A549 (cell line): Measurements from ENCODE around the gene KCNQ5. TPM values are rescaled to one million over a fixed set of nuclear protein-coding genes. Genes with fewer than 3 reads are reported as not detected.
"Not testable (repeated sequence)": the region's sequence is repeated elsewhere in the genome, so short reads cannot be mapped to it uniquely, and the experiment has no call there.

Experiments used
- ATAC-seq, 2 experiments: fragments of 200-7000 bp in 1 of 2; fragments of >200 bp in 1 of 2; cut with Nextera tagmentation in 1 of 2; cut with Tn5 transposase in 1 of 2; 3 replicates each; pipeline versions ENCODE4 v1.8.0 to v1.9.1; 2018 to 2020; ENCODE audit warnings: mild to moderate bottlenecking in 1 of 2, moderate library complexity in 1 of 2
- CTCF ChIA-PET: fragments of 300-600 bp; sonication (Branson Sonifier 250); formaldehyde crosslinking; extraction: SDS; loops from one replicate; lab custom pipeline; 2021; ENCODE audit warnings: antibody characterized with exemption, inconsistent platforms; lab: Yijun Ruan, JAX
- POLR2A ChIA-PET: fragments of 350-600 bp; formaldehyde crosslinking; extraction: SDS; loops from one replicate; lab custom pipeline; 2021; ENCODE audit warnings: antibody characterized with exemption, inconsistent platforms; lab: Yijun Ruan, JAX
- DNase-seq, 2 experiments: peaks; one replicate each; pipeline versions ENCODE4 v3.0.0 to v3.0.0-alpha.2; 2011 to 2016; ENCODE audit warnings: low read depth in 1 of 2, low spot score in 1 of 2
- FAIRE-seq: peaks from 2 replicates; lab custom pipeline; 2011; peaks lifted over from hg19 to GRCh38; lab: Jason Lieb, UNC
- H3K27ac ChIP-seq, 2 experiments: fragments of >200 bp; sonication (Bioruptor Twin); formaldehyde crosslinking; 3 replicates each; pipeline ENCODE4 v1.5.1; 2016 to 2017
- H3K4me1 ChIP-seq: fragments of >200 bp; sonication (Bioruptor Twin); formaldehyde crosslinking; 3 replicates; pipeline ENCODE4 v1.6.1; 2016
- H3K4me2 ChIP-seq: fragments of >200 bp; sonication (Bioruptor Twin); formaldehyde crosslinking; 3 replicates; pipeline ENCODE4 v1.6.1; 2016
- H3K4me3 ChIP-seq: fragments of >200 bp; sonication (Bioruptor Twin); formaldehyde crosslinking; 3 replicates; pipeline ENCODE4 v1.5.1; 2016
- H3K9me3 ChIP-seq: fragments of >200 bp; sonication (Bioruptor Twin); formaldehyde crosslinking; 3 replicates; pipeline ENCODE4 v1.6.1; 2016
- CHD2 ChIP-seq: fragments of 150-350 bp; IDR thresholded peaks from 2 replicates; pipeline ENCODE4 v1.6.1; 2014; ENCODE audit warnings: low read length; ENCODE audit not compliant: partially characterized antibody
- CHD4 ChIP-seq: fragments of 200-600 bp; sonication (generic); IDR thresholded peaks from 2 replicates; pipeline ENCODE4 v1.6.1; 2016; ENCODE audit warnings: antibody characterized with exemption, mild to moderate bottlenecking, borderline replicate concordance
- E2F6 ChIP-seq: IDR thresholded peaks from 2 replicates; pipeline ENCODE4 v1.6.1; 2012; ENCODE audit warnings: low read depth, borderline replicate concordance
- EP300 ChIP-seq, 2 experiments: fragments of >200 bp; sonication (Bioruptor Twin); formaldehyde crosslinking; IDR thresholded peaks; 2 replicates in 1 of 2; 3 replicates in 1 of 2; pipeline ENCODE4 v1.6.1; 2016 to 2017
- FOSB ChIP-seq: fragments of 250-450 bp; sonication (Bioruptor Pico); IDR thresholded peaks from 2 replicates; pipeline ENCODE4 v1.5.0; 2020; ENCODE audit warnings: mild to moderate bottlenecking, moderate library complexity
- FOSL2 ChIP-seq, 2 experiments: fragments of 450-650 bp in 1 of 2; fragments of >200 bp in 1 of 2; sonication (Bioruptor Twin) in 1 of 2; formaldehyde crosslinking; IDR thresholded peaks; 2 replicates each; pipeline versions ENCODE4 v1.5.0 to v1.6.1; 2016 to 2020; ENCODE audit warnings: mild to moderate bottlenecking in 1 of 2, moderate library complexity in 1 of 2
- FOXS1 ChIP-seq: fragments of 250-450 bp; sonication (Bioruptor Pico); IDR thresholded peaks from 2 replicates; pipeline ENCODE4 v1.5.0; 2020; ENCODE audit warnings: mild to moderate bottlenecking, moderate library complexity
- HOXA7 ChIP-seq: fragments of 250-450 bp; sonication (Bioruptor Pico); IDR thresholded peaks from 2 replicates; pipeline ENCODE4 v1.5.0; 2020; ENCODE audit warnings: mild to moderate bottlenecking, moderate library complexity
- KDM1A ChIP-seq: fragments of 200-600 bp; sonication (generic); IDR thresholded peaks from 2 replicates; pipeline ENCODE4 v1.6.1; 2016; ENCODE audit warnings: low read depth, mild to moderate bottlenecking
- KDM5A ChIP-seq: fragments of 200-600 bp; sonication (generic); IDR thresholded peaks from 2 replicates; pipeline ENCODE4 v1.6.1; 2016; ENCODE audit warnings: antibody characterized with exemption, mild to moderate bottlenecking
- MAZ ChIP-seq: fragments of 150-350 bp; IDR thresholded peaks from 2 replicates; pipeline ENCODE4 v1.6.1; 2014; ENCODE audit warnings: antibody characterized with exemption, low read depth, low read length, borderline replicate concordance
- MYC ChIP-seq: IDR thresholded peaks from 2 replicates; pipeline ENCODE4 v1.6.1; 2012; ENCODE audit warnings: mild to moderate bottlenecking, inconsistent platforms, low read length, improper control_type of control experiment, borderline replicate concordance
- NFE2L2 ChIP-seq: fragments of 150-350 bp; conservative IDR thresholded peaks from 2 replicates; pipeline ENCODE4 v1.6.1; 2014; ENCODE audit warnings: low read length
- NR3C1 ChIP-seq: fragments of >200 bp; sonication (Bioruptor Twin); formaldehyde crosslinking; IDR thresholded peaks from 3 replicates; pipeline ENCODE4 v1.6.1; 2017
- PHF8 ChIP-seq: fragments of 200-600 bp; sonication (generic); IDR thresholded peaks from 2 replicates; pipeline ENCODE4 v1.6.1; 2016; ENCODE audit warnings: low read depth, mild to moderate bottlenecking, antibody characterized with exemption, moderate library complexity, borderline replicate concordance
- POLR2A ChIP-seq: IDR thresholded peaks from 2 replicates; pipeline ENCODE4 v1.6.1; 2012; ENCODE audit warnings: mild to moderate bottlenecking, low read length
- RARB ChIP-seq: fragments of 250-450 bp; sonication (Bioruptor Pico); IDR thresholded peaks from 2 replicates; pipeline ENCODE4 v1.8.0; 2021; ENCODE audit warnings: mild to moderate bottlenecking, moderate library complexity
- RCOR1 ChIP-seq: fragments of 150-350 bp; IDR thresholded peaks from 2 replicates; pipeline ENCODE4 v1.6.1; 2014; ENCODE audit warnings: antibody characterized with exemption, low read length, low read depth
- RNF2 ChIP-seq: fragments of 200-600 bp; sonication (generic); IDR thresholded peaks from 2 replicates; pipeline ENCODE4 v1.6.1; 2016; ENCODE audit warnings: low read depth, mild to moderate bottlenecking, antibody characterized with exemption, moderate library complexity, borderline replicate concordance
- ZNF302 ChIP-seq: fragments of 250-450 bp; sonication (Bioruptor Pico); IDR thresholded peaks from 2 replicates; pipeline ENCODE4 v1.9.0; 2021; ENCODE audit warnings: inconsistent platforms, mild to moderate bottlenecking, moderate library complexity
- WGBS: methylation state at CpG from one replicate; pipeline ENCODE4 v1.1.6; 2017; ENCODE audit errors: missing lambda C conversion rate; 5-methylcytosine and 5-hydroxymethylcytosine counted together
- polyA plus RNA-seq, 4 experiments: library from polyadenylated mRNA; depleted of rRNA in 3 of 4; stranded (reverse); fragments of >200 nt; fragmentation: RNase III in 1 of 4; extraction: RNeasy Plus Mini Kit Qiagen cat#74134 plus additional on column Dnase treatment in 1 of 4; gene quantifications; 2 replicates in 3 of 4; 3 replicates in 1 of 4; pipeline ENCODE4 v1.2.3, GENCODE V29; 2011 to 2017
- TF ChIP-seq, protein P1 (sequence below): fragments of 150-350 bp; IDR thresholded peaks from 2 replicates; pipeline ENCODE4 v1.6.1; 2014; ENCODE audit warnings: low read depth, mild to moderate bottlenecking, low read length

Gene KCNQ5
- polyA plus RNA-seq, 2 of the 4 experiments (the other 2 are of a cell fraction): 1.2 to 1.3 TPM

DNA sequence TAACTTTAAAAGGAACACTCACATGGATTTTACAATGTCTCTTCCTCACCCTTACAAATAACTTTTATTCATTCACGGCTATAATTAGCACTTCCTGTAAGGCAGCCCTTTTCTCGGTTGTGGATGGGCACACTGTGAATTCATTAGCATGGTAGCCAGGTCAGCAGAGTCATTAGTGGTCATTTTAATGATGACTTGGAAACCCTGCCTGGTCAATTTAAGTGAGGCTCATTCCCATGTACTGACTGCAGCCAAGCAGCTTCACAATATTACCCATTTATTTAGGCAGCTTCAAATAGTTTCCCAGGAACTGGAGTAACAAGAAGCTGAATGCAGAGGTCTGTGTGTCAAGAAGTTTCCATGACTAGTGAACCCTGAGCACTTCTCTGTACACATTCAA, 354.6 kb downstream of the KCNQ5 start:
- ChIA-PET CTCF (no interaction called here), POLR2A (no interaction called here)
- FAIRE-seq: no peak
- Histone ChIP-seq H3K4me2 (no peak overlapping the region), H3K4me3 (no peak overlapping the region), H3K4me1 (no peaks in the 10 kb centered on the region), H3K9me3 (no peaks in the 10 kb centered on the region), H3K27ac (no peak overlapping the region)
- 24% methylated on average over 2 of the region's 2 CpGs for WGBS
- TF ChIP-seq RNF2 (no peak), FOXS1 (CRISPR knock-in tag) (no peak), KDM5A (no peak), POLR2A (no peak), EP300 (IDR thresholded peaks at IDR 0.05) (no peak), FOSL2 (IDR thresholded peaks at IDR 0.05) (no peak), FOSL2 (CRISPR knock-in tag; IDR thresholded peaks at IDR 0.05) (no peak), FOSB (CRISPR knock-in tag) (no peak), MAZ (no peak), CHD2 (no peak), ZNF302 (CRISPR knock-in tag) (no peak), PHF8 (no peak), MYC (no peak), E2F6 (no peak), RCOR1 (no peak)
- ATAC-seq: no peak
- DNase-seq: no peak

DNA sequence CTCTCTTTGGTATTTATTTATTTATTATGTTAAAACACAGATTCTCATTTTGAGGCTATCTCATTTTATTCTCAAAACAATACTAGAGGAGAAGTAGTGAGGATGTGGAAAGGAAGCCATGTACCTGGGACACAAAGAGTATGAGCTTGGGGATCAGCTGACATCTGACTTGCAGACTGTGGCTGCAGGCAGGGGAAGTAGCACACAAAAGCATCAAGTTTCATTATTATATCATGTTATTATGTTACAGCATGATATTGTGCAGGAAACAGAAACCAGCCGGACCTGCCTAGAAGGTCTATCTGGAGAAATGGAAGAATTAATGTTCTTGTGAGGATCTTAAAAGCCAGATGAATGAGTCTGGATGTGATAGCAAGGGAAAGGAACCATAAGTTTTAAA, 355.2 kb downstream of the KCNQ5 start:
- DNase-seq (no peak), FAIRE-seq (no peak), ATAC-seq (no peak)
- no peak overlapping the region for H3K4me2 ChIP-seq
- no peaks in the 10 kb centered on the region for H3K4me1 ChIP-seq
- H3K9me3 ChIP-seq: no peaks in the 10 kb centered on the region
- TF ChIP-seq CHD4: no peak
- TF ChIP-seq NR3C1: no peak
- no peak for TF ChIP-seq MYC
- TF ChIP-seq, protein P1, sequence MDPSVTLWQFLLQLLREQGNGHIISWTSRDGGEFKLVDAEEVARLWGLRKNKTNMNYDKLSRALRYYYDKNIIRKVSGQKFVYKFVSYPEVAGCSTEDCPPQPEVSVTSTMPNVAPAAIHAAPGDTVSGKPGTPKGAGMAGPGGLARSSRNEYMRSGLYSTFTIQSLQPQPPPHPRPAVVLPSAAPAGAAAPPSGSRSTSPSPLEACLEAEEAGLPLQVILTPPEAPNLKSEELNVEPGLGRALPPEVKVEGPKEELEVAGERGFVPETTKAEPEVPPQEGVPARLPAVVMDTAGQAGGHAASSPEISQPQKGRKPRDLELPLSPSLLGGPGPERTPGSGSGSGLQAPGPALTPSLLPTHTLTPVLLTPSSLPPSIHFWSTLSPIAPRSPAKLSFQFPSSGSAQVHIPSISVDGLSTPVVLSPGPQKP: no peak
- TF ChIP-seq KDM1A: no peak
- TF ChIP-seq HOXA7 (CRISPR knock-in tag): no peak
- no peak for TF ChIP-seq RARB
- TF ChIP-seq NFE2L2: no peak
- ChIA-PET CTCF (no interaction called here), POLR2A (no interaction called here)
- no peak overlapping the region for H3K4me3 ChIP-seq
- H3K27ac ChIP-seq: no peak overlapping the region
- WGBS: 89% methylated on average over 1 of the region's 1 CpG

GRCh38 chr6:72978808-72979207, 356.9 kb downstream of the KCNQ5 start:
- POLR2A ChIA-PET, H3K27ac ChIP-seq, H3K9me3 ChIP-seq, ATAC-seq, H3K4me3 ChIP-seq, CTCF ChIA-PET, H3K4me1 ChIP-seq, DNase-seq, FAIRE-seq, H3K4me2 ChIP-seq: not testable (repeated sequence)
- WGBS: 90% methylated on average over 3 of the region's 3 CpGs

DNA sequence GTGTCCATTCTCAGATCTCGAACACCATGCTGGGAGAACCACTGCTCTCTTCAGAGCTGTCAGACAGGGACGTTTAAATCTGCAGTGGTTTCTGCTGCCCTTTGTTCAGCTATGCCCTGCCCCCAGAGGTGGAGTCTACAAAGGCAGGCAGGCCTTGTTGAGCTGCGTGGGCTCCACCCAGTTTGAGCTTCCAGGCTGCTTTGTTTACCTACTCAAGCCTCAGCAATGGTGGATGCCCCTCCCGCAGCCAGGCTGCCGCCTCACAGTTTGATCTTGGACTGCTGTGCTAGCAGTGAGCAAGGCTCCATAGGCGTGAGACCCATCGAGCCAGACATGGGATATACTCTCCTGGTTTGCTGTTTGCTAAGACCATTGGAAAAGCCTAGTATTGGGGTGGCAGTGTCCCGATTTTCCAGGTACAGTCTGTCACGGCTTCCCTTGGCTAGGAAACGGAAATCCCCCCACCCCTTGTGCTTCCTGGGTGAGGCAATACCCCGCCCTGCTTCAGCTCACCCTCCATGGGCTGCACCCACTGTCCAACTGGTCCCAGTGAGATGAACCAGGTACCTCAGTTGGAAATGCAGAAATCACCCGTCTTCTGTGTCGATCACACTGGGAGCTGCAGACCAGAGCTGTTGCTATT, 362.4 kb downstream of the KCNQ5 start:
- H3K4me3 ChIP-seq, ATAC-seq, FAIRE-seq, POLR2A ChIA-PET, H3K9me3 ChIP-seq, CTCF ChIA-PET, H3K27ac ChIP-seq, H3K4me1 ChIP-seq, H3K4me2 ChIP-seq: not testable (repeated sequence)
- DNase-seq: peak in 1 of 2 experiments; percentile 11
- WGBS: 43% methylated on average over 8 of the region's 13 CpGs
